ENCODE data around the gene SLC16A3. TPM values are rescaled to one million over a fixed set of nuclear protein-coding genes. Genes with fewer than 3 reads are reported as not detected.

SLC16A3 gene
- total and polyA plus RNA-seq, 8 donors, result 4.9 to 87.9 (median 37.7) TPM

- intact Hi-C loops (cut with DNase I; ENCODE audit: low total_unique reads), result no loop called here
- 5 to 13% (median 10%) methylated on average over 32 to 37 of the region's 37 CpGs for WGBS, 5 donors
- peaks cover 42 to 63% (median 50%) of the 10 kb centered on the region in 4 donors for H3K4me1 ChIP-seq
- H3K4me3 ChIP-seq, result peak overlapping the region; percentile 89 to 95 (median 93)
- DNase-seq, result peak in 1 of 2 donors; percentile 79
- H3K27ac ChIP-seq, result peak overlapping the region; percentile 81 to 94 (median 90)
- no peaks in the 10 kb centered on the region for H3K27me3 ChIP-seq
- TF ChIP-seq POLR2A (IDR thresholded peaks at IDR 0.05), result no peak
- no peak for TF ChIP-seq CTCF (IDR thresholded peaks at IDR 0.05)
- no peak for TF ChIP-seq POLR2AphosphoS5 (IDR thresholded peaks at IDR 0.05)
- no peaks in the 10 kb centered on the region for H3K9me3 ChIP-seq
- no peaks in the 10 kb centered on the region for H3K36me3 ChIP-seq
Measured at GRCh38 chr17:82213251-82214011, 15.4 kb upstream of the SLC16A3 start.

- DNase-seq, result no peak
- H3K27ac ChIP-seq, result peak overlapping the region in 2 of 5 donors; percentile 14 to 94
- 89 to 92% (median 90%) methylated on average over 10 to 11 of the region's 11 CpGs for WGBS, 5 donors
- TF ChIP-seq CTCF (IDR thresholded peaks at IDR 0.05), result no peak
- no peak for TF ChIP-seq POLR2AphosphoS5 (IDR thresholded peaks at IDR 0.05)
- TF ChIP-seq POLR2A (IDR thresholded peaks at IDR 0.05), result no peak
- no peak for TF ChIP-seq EP300 (IDR thresholded peaks at IDR 0.05)
- no peak overlapping the region for H3K4me3 ChIP-seq
- intact Hi-C loops (cut with DNase I; ENCODE audit: low total_unique reads), result no loop called here
- H3K4me1 ChIP-seq, result peaks cover 42 to 63% (median 50%) of the 10 kb centered on the region in 4 donors
- no peaks in the 10 kb centered on the region for H3K27me3 ChIP-seq
- H3K9me3 ChIP-seq, result no peaks in the 10 kb centered on the region
- no peaks in the 10 kb centered on the region for H3K36me3 ChIP-seq
Measured at GRCh38 chr17:82214012-82214628, 14.7 kb upstream of the SLC16A3 start.

- H3K4me3 ChIP-seq, result no peak overlapping the region
- intact Hi-C loops (cut with DNase I; ENCODE audit: low total_unique reads), result no loop called here
- H3K27ac ChIP-seq, result peak overlapping the region; percentile 31 to 94 (median 82)
- no peaks in the 10 kb centered on the region for H3K36me3 ChIP-seq
- H3K4me1 ChIP-seq, result peaks cover 42 to 63% (median 50%) of the 10 kb centered on the region in 4 donors
- H3K9me3 ChIP-seq, result no peaks in the 10 kb centered on the region
- H3K27me3 ChIP-seq, result no peaks in the 10 kb centered on the region
- 67 to 78% (median 74%) methylated on average over 21 to 25 of the region's 25 CpGs for WGBS, 5 donors
- no peak for TF ChIP-seq CTCF (IDR thresholded peaks at IDR 0.05)
- TF ChIP-seq POLR2AphosphoS5 (IDR thresholded peaks at IDR 0.05), result no peak
- TF ChIP-seq EP300 (IDR thresholded peaks at IDR 0.05), result no peak
- no peak for TF ChIP-seq POLR2A (IDR thresholded peaks at IDR 0.05)
- DNase-seq, result peak in 1 of 2 donors; percentile 57
Measured at GRCh38 chr17:82215095-82215971, 13.5 kb upstream of the SLC16A3 start.

GRCh38 chr17:82215972-82216300 is 12.9 kb upstream of the SLC16A3 start:
- Histone ChIP-seq H3K27me3 (no peaks in the 10 kb centered on the region), H3K27ac (peak overlapping the region; percentile 31 to 94 (median 82)), H3K36me3 (no peaks in the 10 kb centered on the region), H3K4me3 (no peak overlapping the region), H3K4me1 (peaks cover 42 to 63% (median 50%) of the 10 kb centered on the region in 4 donors), H3K9me3 (no peaks in the 10 kb centered on the region)
- 88 to 94% (median 90%) methylated on average over 12 of the region's 12 CpGs for WGBS, 5 donors
- TF ChIP-seq POLR2A (IDR thresholded peaks at IDR 0.05), result no peak
- TF ChIP-seq POLR2AphosphoS5 (IDR thresholded peaks at IDR 0.05), result no peak
- TF ChIP-seq EP300 (IDR thresholded peaks at IDR 0.05), result no peak
- no peak for TF ChIP-seq CTCF (IDR thresholded peaks at IDR 0.05)
- intact Hi-C loops (cut with DNase I; ENCODE audit: low total_unique reads), result no loop called here
- DNase-seq, result no peak

Measured in stomach (tissue), 9 donors.